ENCODE data around the gene RFX5. TPM values are rescaled to one million over a fixed set of nuclear protein-coding genes. Genes with fewer than 3 reads are reported as not detected.
"Not testable (repeated sequence)": the region's sequence is repeated elsewhere in the genome, so short reads cannot be mapped to it uniquely, and the experiment has no call there.

RFX5 gene
- total RNA-seq, 2 experiments from 2014 or later: 68.4 to 73.9 TPM

DNA sequence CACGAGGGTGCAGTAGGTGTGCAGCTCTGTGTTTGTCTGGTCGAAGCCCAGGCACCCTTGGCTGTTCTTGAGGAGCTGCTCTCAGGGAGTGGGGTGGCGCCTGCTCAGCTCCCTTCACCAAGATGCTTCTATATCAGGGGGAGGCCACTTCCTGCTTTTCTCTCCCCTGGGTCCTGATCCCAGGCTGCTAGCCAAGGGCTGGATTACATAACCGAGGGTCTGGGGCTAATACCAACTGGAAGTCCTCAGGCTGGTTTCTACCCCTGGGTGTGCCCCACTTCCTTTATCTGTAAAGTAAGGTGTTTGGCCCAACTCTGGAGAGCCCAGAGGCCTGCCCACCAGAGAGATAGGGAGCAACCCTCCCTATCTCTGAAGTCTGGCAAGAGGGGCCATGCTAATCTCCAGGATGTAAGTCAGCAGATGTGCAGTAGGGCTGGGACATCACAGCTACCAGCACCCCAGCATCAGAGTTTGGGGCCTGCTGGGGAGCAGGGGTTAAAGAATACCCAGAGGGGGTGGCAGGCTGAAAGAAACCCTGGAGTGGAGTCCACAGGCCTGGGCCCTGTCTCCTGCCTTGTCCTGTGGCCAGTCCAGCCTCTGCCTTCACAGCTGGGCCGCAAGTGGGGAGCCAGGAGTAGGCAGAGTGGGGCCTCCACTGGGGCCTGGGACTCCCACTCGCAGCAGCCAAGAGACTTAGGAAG, 23.3 kb upstream of the RFX5 start:
- H3K27me3 Mint-ChIP-seq: no peaks in the 10 kb centered on the region
- no peak overlapping the region for H3K4me3 Mint-ChIP-seq
- ATAC-seq (ENCODE audit: low read depth): no peak
- H3K9me3 Mint-ChIP-seq: no peaks in the 10 kb centered on the region
- POLR2A ChIA-PET: no interaction called here
- H3K27ac Mint-ChIP-seq: no peak overlapping the region
- H3K36me3 Mint-ChIP-seq: no peaks in the 10 kb centered on the region
- H3K4me1 Mint-ChIP-seq: peaks cover 6% of the 10 kb centered on the region
- no peak for DNase-seq

GRCh38 chr1:151369621-151370048, 22.6 kb upstream of the RFX5 start:
- no peak for ATAC-seq (ENCODE audit: low read depth)
- no peaks in the 10 kb centered on the region for H3K27me3 Mint-ChIP-seq
- POLR2A ChIA-PET: no interaction called here

GRCh38 chr1:151369302-151369610, 22.2 kb upstream of the RFX5 start:
- Mint-ChIP-seq H3K27ac (no peak overlapping the region), H3K36me3 (no peaks in the 10 kb centered on the region), H3K4me3 (no peak overlapping the region), H3K4me1 (peaks cover 6% of the 10 kb centered on the region), H3K27me3 (no peaks in the 10 kb centered on the region), H3K9me3 (no peaks in the 10 kb centered on the region)
- DNase-seq (no peak), ATAC-seq (ENCODE audit: low read depth) (no peak)
- POLR2A ChIA-PET: no interaction called here

More at GRCh38 chr1:151369621-151370048, 22.6 kb upstream of the RFX5 start:
- Mint-ChIP-seq H3K4me1 (peaks cover 6% of the 10 kb centered on the region), H3K4me3 (no peak overlapping the region), H3K27ac (no peak overlapping the region), H3K36me3 (no peaks in the 10 kb centered on the region), H3K9me3 (no peaks in the 10 kb centered on the region)
- no peak for DNase-seq

DNA sequence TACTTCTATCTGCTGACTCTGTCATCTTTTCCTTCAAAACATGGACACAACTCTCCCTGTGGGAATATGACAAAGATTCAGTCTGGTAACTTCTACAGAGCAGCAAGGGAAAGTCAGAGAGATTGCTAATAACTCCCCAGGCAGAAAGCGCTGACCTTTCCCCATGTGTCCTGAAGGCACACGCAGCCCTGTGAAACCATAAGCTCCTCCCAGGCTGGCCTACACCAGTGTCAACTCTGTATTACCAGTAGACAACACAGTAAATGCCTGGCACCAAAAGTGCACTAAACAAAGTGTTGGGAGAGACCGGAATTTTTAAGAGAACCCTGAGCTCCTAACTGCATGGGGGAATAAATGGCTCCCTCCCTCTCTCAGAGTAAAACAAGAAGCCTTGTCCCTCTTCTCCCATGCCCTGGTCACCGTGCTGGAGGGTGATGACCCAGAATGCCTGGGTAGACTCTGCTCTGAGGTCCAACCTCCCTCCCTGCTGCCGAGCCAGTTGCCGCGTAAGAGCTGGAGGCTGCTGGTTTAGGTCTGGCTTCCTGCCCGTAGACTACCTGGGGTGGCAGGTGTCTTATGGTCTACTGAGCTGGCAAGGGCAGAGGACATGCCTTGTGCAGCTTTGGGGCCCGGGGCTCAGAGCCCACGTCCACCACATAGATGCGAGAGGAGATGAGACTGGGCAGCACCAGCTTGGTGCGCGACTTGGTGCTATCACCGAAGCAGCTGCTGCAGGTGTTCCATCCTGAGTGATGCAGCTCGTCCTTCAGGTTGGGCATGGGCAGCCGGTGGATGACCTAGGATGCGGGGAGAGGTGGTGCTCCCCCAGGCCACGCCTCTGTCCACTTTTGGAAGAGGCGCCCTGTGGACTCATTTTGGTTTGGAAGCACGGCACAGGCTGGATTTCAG, 21.6 kb upstream of the RFX5 start:
- no peak for ATAC-seq (ENCODE audit: low read depth)
- Mint-ChIP-seq H3K27ac (no peak overlapping the region), H3K9me3 (no peaks in the 10 kb centered on the region), H3K36me3 (no peaks in the 10 kb centered on the region), H3K4me3 (no peak overlapping the region), H3K27me3 (no peaks in the 10 kb centered on the region), H3K4me1 (peaks cover under 1% of the 10 kb centered on the region)
- POLR2A ChIA-PET: no interaction called here
- DNase-seq: no peak

DNA sequence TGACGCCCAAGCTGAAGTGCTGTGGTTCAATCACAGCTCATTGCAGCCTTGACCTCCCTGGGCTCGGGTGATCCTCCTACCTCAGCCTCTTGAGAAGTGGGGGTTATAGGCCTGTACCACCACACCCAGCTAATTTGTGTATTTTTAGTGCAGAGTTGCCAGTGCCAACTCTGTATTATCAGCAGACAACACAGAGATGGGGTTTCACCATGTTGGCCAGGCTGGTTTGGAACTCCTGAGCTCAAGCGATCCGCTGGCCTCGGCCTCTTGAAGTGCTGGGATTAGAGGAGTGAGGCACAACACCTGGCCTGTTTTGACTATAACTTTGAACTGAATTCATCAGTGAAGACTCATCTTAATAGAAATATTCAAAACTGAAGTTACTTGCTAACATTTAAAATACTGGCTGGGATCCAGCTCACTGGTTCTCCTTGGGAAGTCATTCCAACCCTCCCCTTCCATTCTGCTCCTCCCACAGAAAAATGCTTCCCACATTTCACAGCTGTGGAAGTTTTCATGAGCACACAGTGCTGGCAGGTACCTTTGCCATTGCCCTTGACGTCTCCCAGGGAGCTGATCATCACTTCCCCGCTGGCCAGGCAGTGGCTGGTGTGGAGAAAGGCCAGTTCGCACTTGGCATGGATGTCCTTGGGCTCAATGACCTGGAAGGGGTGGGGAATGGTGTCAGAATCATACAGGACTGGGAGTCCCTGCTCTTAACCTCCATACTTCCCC, 20.8 kb upstream of the RFX5 start:
- ATAC-seq (ENCODE audit: low read depth): no peak
- Mint-ChIP-seq H3K4me1 (no peaks in the 10 kb centered on the region), H3K27me3 (no peaks in the 10 kb centered on the region), H3K4me3 (no peak overlapping the region), H3K9me3 (peaks cover 4% of the 10 kb centered on the region), H3K36me3 (no peaks in the 10 kb centered on the region), H3K27ac (no peak overlapping the region)
- POLR2A ChIA-PET: no interaction called here
- no peak for DNase-seq

DNA sequence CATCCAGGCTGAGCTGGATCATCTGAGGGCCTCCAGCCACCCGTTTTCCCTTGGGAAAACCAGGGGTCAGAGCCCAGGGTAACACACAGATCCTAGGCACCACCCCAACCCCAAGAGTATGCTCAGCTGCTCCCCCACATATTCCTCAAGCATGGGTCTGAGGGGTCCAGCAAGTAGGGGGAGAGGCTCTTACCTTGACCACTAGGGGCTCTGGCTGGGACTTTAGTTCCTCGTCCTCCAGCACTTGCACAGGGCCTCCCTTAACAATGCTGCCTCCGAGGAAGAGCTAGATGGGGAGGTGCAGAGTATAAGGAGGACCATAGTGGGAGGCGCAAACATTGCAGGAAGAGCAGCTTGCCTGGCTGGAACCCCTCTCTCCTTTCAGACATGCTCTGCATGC, 17.9 kb upstream of the RFX5 start:
- no peaks in the 10 kb centered on the region for H3K4me1 Mint-ChIP-seq
- H3K4me3 Mint-ChIP-seq: no peak overlapping the region
- H3K9me3 Mint-ChIP-seq: peaks cover 14% of the 10 kb centered on the region
- no peaks in the 10 kb centered on the region for H3K27me3 Mint-ChIP-seq
- POLR2A ChIA-PET: interaction anchor here (0.7 kb wide), 1 partner anchor 94 kb away, joined by 3 read pairs; the partner anchor contains the start of gene POGZ
- ATAC-seq (ENCODE audit: low read depth) (no peak), DNase-seq (no peak)
- H3K36me3 Mint-ChIP-seq: peaks cover 3% of the 10 kb centered on the region
- H3K27ac Mint-ChIP-seq: no peak overlapping the region

- Mint-ChIP-seq H3K4me1 (no peaks in the 10 kb centered on the region), H3K36me3 (peaks cover 3% of the 10 kb centered on the region), H3K4me3 (no peak overlapping the region), H3K9me3 (peaks cover 14% of the 10 kb centered on the region), H3K27ac (no peak overlapping the region), H3K27me3 (no peaks in the 10 kb centered on the region)
- DNase-seq (no peak), ATAC-seq (ENCODE audit: low read depth) (no peak)
- POLR2A ChIA-PET: no interaction called here
These were observed 15.5 kb upstream of the RFX5 start for GRCh38 chr1:151362308-151363155.

DNA sequence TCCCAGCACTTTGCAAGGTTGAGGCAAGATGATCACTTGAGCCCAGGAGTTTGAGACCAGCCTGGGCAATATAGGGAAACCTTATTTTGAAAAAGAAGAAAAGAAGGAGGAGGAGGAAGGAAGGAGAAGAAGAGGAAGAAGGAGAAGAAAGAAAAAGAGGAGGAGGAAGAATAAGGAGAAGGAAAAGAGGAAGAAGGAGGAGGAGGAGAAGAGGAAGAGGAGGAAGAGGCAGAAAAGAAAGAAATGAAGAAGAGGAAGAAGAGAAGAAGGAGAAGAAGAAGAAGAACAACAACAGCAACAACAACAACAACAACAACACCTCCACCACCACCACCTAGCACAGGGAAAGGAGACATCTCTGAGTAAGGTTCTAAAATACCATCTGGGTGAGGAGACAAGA, 14.8 kb upstream of the RFX5 start:
- Mint-ChIP-seq H3K36me3 (peaks cover 3% of the 10 kb centered on the region), H3K27ac (no peak overlapping the region), H3K27me3 (no peaks in the 10 kb centered on the region), H3K9me3 (peaks cover 14% of the 10 kb centered on the region), H3K4me3 (no peak overlapping the region), H3K4me1 (no peaks in the 10 kb centered on the region)
- ATAC-seq (ENCODE audit: low read depth) (no peak), DNase-seq (no peak)
- POLR2A ChIA-PET: no interaction called here

GRCh38 chr1:151356696-151357095, 9.6 kb upstream of the RFX5 start:
- H3K4me1 Mint-ChIP-seq: no peaks in the 10 kb centered on the region
- ATAC-seq (ENCODE audit: low read depth) (no peak), DNase-seq (no peak)
- peaks cover 6% of the 10 kb centered on the region for H3K9me3 Mint-ChIP-seq
- H3K36me3 Mint-ChIP-seq: peaks cover 6% of the 10 kb centered on the region
- no peak overlapping the region for H3K27ac Mint-ChIP-seq
- no peaks in the 10 kb centered on the region for H3K27me3 Mint-ChIP-seq
- no peak overlapping the region for H3K4me3 Mint-ChIP-seq
- POLR2A ChIA-PET: no interaction called here

DNA sequence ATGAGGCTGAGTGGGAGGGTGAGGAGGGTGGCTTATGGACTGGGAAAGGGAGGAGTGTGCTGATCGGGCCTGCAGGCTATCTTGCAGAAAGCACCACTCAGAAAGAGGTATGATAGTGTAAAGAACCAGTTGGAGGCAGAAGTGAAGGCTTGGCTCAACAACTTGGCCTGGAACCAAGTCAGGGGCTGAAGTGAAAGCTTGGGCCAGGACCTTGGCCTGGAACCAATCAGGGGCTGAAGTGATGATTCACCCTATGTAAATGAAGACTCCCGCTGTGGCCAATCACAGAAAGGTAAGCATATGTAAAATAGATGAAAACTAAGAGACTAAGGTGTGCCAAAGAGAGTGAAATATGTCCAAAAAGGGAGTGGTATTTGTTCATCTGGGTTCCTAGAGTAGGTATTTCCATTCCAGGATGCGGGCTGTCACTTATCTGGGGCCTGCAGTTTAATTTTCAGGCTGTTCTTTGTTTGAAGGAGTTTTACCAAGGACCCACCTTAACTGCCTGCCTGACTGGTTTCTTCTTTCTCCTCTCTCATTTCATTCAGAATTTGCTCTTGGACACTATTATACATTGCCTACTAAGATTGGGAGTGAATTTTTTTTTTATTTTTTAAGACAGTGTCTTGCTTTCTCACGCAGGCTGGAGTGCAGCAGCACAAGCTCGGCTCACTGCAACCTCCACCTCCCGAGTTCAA, 5.1 kb upstream of the RFX5 start:
- no peak for ATAC-seq (ENCODE audit: low read depth)
- POLR2A ChIA-PET: no interaction called here
- H3K4me1 Mint-ChIP-seq: peaks cover 7% of the 10 kb centered on the region

DNA sequence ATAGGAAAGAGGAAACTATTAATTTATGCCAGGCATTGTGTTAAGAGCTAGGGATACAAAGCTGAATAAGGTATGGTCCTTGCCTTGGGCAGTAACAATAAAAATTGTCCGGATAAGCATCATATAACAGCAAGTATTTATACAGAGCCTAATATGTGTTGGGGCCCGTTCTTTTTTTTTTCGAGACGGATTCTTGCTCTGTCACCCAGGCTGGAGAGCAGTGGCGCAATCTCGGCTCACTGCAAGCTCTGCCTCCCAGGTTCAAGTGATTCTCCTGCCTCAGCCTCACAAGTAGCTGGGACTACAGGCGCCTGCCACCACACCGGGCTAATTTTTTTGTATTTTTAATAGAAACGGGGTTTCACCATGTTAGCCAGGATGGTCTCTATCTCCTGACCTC, 3.3 kb upstream of the RFX5 start:
- peaks cover 18% of the 10 kb centered on the region for H3K4me1 Mint-ChIP-seq
- POLR2A ChIA-PET: interaction anchor here (0.8 kb wide), 1 partner anchor 49 kb away, joined by 3 read pairs; no protein-coding TSS in a partner anchor
- not testable (repeated sequence) for H3K27ac Mint-ChIP-seq; H3K27me3 Mint-ChIP-seq; DNase-seq; H3K36me3 Mint-ChIP-seq; ATAC-seq (ENCODE audit: low read depth); H3K9me3 Mint-ChIP-seq; H3K4me3 Mint-ChIP-seq

More for the DNA sequence above, 5.1 kb upstream of the RFX5 start:
- Mint-ChIP-seq H3K27ac (no peak overlapping the region), H3K27me3 (no peaks in the 10 kb centered on the region), H3K9me3 (peaks cover 5% of the 10 kb centered on the region), H3K4me3 (no peak overlapping the region), H3K36me3 (peaks cover 5% of the 10 kb centered on the region)
- DNase-seq: no peak

GRCh38 chr1:151347523-151348246, 633 bp upstream of the RFX5 start:
- DNase-seq (no peak), ATAC-seq (ENCODE audit: low read depth) (no peak)
- H3K27ac Mint-ChIP-seq: peak overlapping the region; percentile 96
- H3K9me3 Mint-ChIP-seq: peaks cover 5% of the 10 kb centered on the region
- H3K27me3 Mint-ChIP-seq: no peaks in the 10 kb centered on the region
- H3K4me1 Mint-ChIP-seq: peaks cover 21% of the 10 kb centered on the region
- H3K36me3 Mint-ChIP-seq: peaks cover 8% of the 10 kb centered on the region
- peak overlapping the region; percentile 92 for H3K4me3 Mint-ChIP-seq
- POLR2A ChIA-PET: interaction anchor here (0.9 to 1.6 kb wide), 3 partner anchors 21 to 66 kb away, joined by 4 to 9 read pairs (median 8); partner anchors contain the start of genes PI4KB and PSMB4

Measured in activated naive CD8-positive, alpha-beta T cell treated with anti-CD3 and anti-CD28 coated beads, Interleukin-2, amount 10 ng/mL, durations not matched to agents 7 days and 5 days (primary cell).